Activated naive CD8-positive, alpha-beta T cell treated with anti-CD3 and anti-CD28 coated beads, Interleukin-2, amount 10 ng/mL, durations not matched to agents 7 days and 5 days (primary cell): ENCODE data around the gene WRAP53. TPM values are rescaled to one million over a fixed set of nuclear protein-coding genes. Genes with fewer than 3 reads are reported as not detected.

Experiments
- ATAC-seq: fragments of 150-1000 bp; cut with Tn5 transposase; one replicate; pipeline ENCODE4 v1.10.0; 2021; ENCODE audit warnings: low read depth, moderate library complexity
- POLR2A ChIA-PET: fragments of 350-600 bp; sonication (Branson Sonifier 250); formaldehyde crosslinking; loops from one replicate; lab custom pipeline; 2021; ENCODE audit warnings: antibody characterized with exemption; lab: Charles Lee
- DNase-seq: peaks from one replicate; pipeline ENCODE4 v3.0.0; 2021
- H3K27ac Mint-ChIP-seq: one replicate; pipeline ENCODE4 v1.8.0; 2022; ENCODE audit warnings: mild to moderate bottlenecking, mixed read lengths
- H3K27me3 Mint-ChIP-seq: one replicate; pipeline ENCODE4 v1.8.0; 2022; ENCODE audit warnings: mild to moderate bottlenecking, moderate library complexity, mixed read lengths
- H3K36me3 Mint-ChIP-seq: one replicate; pipeline ENCODE4 v1.8.0; 2021; ENCODE audit warnings: mild to moderate bottlenecking, mixed read lengths
- H3K4me1 Mint-ChIP-seq: one replicate; pipeline ENCODE4 v1.8.0; 2021; ENCODE audit warnings: mixed read lengths
- H3K4me3 Mint-ChIP-seq: one replicate; pipeline ENCODE4 v1.8.0; 2022; ENCODE audit warnings: mild to moderate bottlenecking, moderate library complexity, mixed read lengths
- H3K9me3 Mint-ChIP-seq: one replicate; pipeline ENCODE4 v1.8.0; 2021; ENCODE audit warnings: mixed read lengths
- total RNA-seq, 2 experiments: library from RNA; stranded (reverse); gene quantifications; one replicate each; pipeline ENCODE4 v1.2.3, GENCODE V29; 2021

WRAP53 gene
- total RNA-seq, 2 experiments from 2014 or later, result 19.3 to 19.4 TPM

DNA sequence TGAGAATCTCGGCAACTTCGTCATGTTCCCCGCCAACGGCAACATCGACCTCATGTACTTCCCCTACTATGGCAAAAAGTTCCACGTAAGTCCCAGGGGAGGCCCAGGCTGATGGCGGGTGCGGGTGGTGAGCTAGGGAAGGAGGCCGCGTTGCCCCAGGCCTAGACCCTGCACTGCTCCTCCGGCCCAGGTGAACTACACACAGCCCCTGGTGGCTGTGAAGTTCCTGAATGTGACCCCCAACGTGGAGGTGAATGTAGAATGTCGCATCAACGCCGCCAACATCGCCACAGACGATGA, 32.8 kb upstream of the WRAP53 start:
- DNase-seq (no peak), ATAC-seq (no peak)
- H3K36me3 Mint-ChIP-seq, result no peaks in the 10 kb centered on the region
- H3K4me1 Mint-ChIP-seq, result peaks cover 4% of the 10 kb centered on the region
- H3K9me3 Mint-ChIP-seq, result no peaks in the 10 kb centered on the region
- H3K4me3 Mint-ChIP-seq, result no peak overlapping the region
- H3K27me3 Mint-ChIP-seq, result peaks cover 35% of the 10 kb centered on the region
- POLR2A ChIA-PET, result interaction anchor here (1.2 kb wide), 1 partner anchor 12 kb away, joined by 3 read pairs; no protein-coding TSS in a partner anchor
- H3K27ac Mint-ChIP-seq, result no peak overlapping the region

- H3K27ac Mint-ChIP-seq, result no peak overlapping the region
- DNase-seq (no peak), ATAC-seq (no peak)
- peaks cover 24% of the 10 kb centered on the region for H3K27me3 Mint-ChIP-seq
- no peak overlapping the region for H3K4me3 Mint-ChIP-seq
- no peaks in the 10 kb centered on the region for H3K9me3 Mint-ChIP-seq
- no peaks in the 10 kb centered on the region for H3K4me1 Mint-ChIP-seq
- POLR2A ChIA-PET, result interaction anchor here (1.0 kb wide), 2 partner anchors 29 to 62 kb away, joined by 3 read pairs; no protein-coding TSS in a partner anchor
- no peaks in the 10 kb centered on the region for H3K36me3 Mint-ChIP-seq
Measured at GRCh38 chr17:7656958-7657609, 31.2 kb upstream of the WRAP53 start.

GRCh38 chr17:7667656-7668406, 20.4 kb upstream of the WRAP53 start:
- ATAC-seq (no peak), DNase-seq (no peak)
- H3K4me1 Mint-ChIP-seq, result no peaks in the 10 kb centered on the region
- no peak overlapping the region for H3K27ac Mint-ChIP-seq
- no peaks in the 10 kb centered on the region for H3K9me3 Mint-ChIP-seq
- peaks cover 12% of the 10 kb centered on the region for H3K36me3 Mint-ChIP-seq
- POLR2A ChIA-PET, result interaction anchor here (1.5 kb wide), 1 partner anchor 13 kb away, joined by 3 read pairs; no protein-coding TSS in a partner anchor
- H3K4me3 Mint-ChIP-seq, result no peak overlapping the region
- no peaks in the 10 kb centered on the region for H3K27me3 Mint-ChIP-seq

DNA sequence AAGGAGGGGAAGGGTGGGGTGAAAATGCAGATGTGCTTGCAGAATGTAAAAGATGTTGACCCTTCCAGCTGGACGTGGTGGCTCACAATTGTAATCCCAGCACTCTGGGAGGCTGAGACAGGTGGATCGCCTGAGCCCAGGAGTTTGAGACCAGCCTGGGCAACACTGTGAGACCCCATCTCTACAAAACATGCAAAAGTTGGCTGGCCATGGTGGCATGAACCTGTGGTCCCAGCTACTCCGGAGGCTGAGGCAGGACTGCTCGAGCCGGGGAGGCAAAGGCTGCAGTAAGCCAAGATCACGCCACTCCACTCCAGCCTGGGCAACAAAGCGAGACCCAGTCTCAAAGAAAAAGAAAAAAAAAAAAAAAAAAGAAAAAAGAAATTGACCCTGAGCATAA, 19.8 kb upstream of the WRAP53 start:
- Mint-ChIP-seq H3K27me3 (no peaks in the 10 kb centered on the region), H3K4me3 (no peak overlapping the region), H3K36me3 (peaks cover 17% of the 10 kb centered on the region), H3K9me3 (peaks cover 3% of the 10 kb centered on the region), H3K4me1 (no peaks in the 10 kb centered on the region), H3K27ac (no peak overlapping the region)
- ATAC-seq, result no peak
- POLR2A ChIA-PET, result interaction anchor here (1.5 kb wide), 1 partner anchor 14 kb away, joined by 3 read pairs; no protein-coding TSS in a partner anchor
- no peak for DNase-seq

GRCh38 chr17:7673239-7673638, 15.0 kb upstream of the WRAP53 start:
- peaks cover 41% of the 10 kb centered on the region for H3K36me3 Mint-ChIP-seq
- no peak overlapping the region for H3K4me3 Mint-ChIP-seq
- peaks cover 3% of the 10 kb centered on the region for H3K4me1 Mint-ChIP-seq
- ATAC-seq (no peak), DNase-seq (no peak)
- H3K9me3 Mint-ChIP-seq, result peaks cover 9% of the 10 kb centered on the region
- H3K27ac Mint-ChIP-seq, result no peak overlapping the region
- POLR2A ChIA-PET, result interaction anchor here (0.6 to 1.3 kb wide), 3 partner anchors 9 to 41 kb away, joined by 3 to 11 read pairs (median 5); no protein-coding TSS in a partner anchor
- H3K27me3 Mint-ChIP-seq, result no peaks in the 10 kb centered on the region

GRCh38 chr17:7674934-7675333, 13.3 kb upstream of the WRAP53 start:
- POLR2A ChIA-PET, result no interaction called here
- Mint-ChIP-seq H3K27ac (no peak overlapping the region), H3K9me3 (peaks cover 9% of the 10 kb centered on the region)

DNA sequence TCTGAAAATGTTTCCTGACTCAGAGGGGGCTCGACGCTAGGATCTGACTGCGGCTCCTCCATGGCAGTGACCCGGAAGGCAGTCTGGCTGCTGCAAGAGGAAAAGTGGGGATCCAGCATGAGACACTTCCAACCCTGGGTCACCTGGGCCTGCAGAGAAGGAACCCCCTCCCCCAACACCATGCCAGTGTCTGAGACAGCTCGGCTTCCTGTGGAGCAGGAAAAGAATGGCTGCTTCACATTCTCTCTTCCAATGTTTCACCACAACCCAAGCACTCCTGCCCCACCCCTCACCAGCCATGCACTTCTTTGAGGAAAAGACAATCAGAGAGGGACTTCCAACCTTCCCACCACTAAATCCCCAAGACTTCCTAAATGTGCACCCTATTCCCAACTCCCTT, 11.7 kb upstream of the WRAP53 start:
- peaks cover 9% of the 10 kb centered on the region for H3K9me3 Mint-ChIP-seq
- no peak overlapping the region for H3K4me3 Mint-ChIP-seq
- POLR2A ChIA-PET, result interaction anchor here (0.5 kb wide), 1 partner anchor 9 kb away, joined by 5 read pairs; no protein-coding TSS in a partner anchor
- no peak for ATAC-seq
- DNase-seq, result no peak
- H3K27me3 Mint-ChIP-seq, result no peaks in the 10 kb centered on the region
- H3K36me3 Mint-ChIP-seq, result peaks cover 38% of the 10 kb centered on the region
- no peak overlapping the region for H3K27ac Mint-ChIP-seq
- peaks cover 3% of the 10 kb centered on the region for H3K4me1 Mint-ChIP-seq

More at GRCh38 chr17:7674934-7675333, 13.3 kb upstream of the WRAP53 start:
- Mint-ChIP-seq H3K4me3 (no peak overlapping the region), H3K4me1 (peaks cover 3% of the 10 kb centered on the region), H3K27me3 (no peaks in the 10 kb centered on the region), H3K36me3 (peaks cover 39% of the 10 kb centered on the region)
- ATAC-seq (no peak), DNase-seq (no peak)

DNA sequence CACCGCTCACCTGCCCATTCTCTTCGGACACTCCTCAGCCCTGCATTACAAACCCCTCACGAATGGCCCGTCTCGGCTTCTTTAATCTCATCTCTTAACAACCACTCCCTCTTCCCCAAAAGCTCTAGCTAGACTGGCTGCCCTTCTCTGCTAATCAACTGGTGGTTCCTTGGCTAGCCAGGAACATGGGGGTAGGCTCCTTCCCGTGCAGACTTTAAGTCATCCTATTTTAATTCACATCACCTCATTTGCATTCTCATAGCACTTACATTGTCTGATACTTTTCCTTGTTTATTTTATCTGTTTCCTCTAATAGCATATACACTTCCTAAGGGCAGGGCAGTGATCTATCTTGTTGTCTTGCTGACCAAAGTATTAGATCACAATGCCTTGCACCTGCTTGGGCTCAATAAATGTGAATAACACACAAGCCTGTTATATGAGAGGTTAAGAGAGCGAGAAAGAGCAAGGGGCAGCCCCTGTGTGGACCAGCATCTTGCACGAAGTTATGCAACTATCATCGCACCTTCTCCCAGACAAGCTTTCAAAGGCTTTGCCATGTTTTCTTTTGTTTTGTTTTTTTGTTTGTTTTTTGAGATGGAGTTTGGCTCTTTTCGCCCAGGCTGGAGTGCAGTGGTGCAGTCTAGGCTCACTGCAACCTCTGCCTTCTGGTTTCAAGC, 10.7 kb upstream of the WRAP53 start:
- H3K4me1 Mint-ChIP-seq, result peaks cover 3% of the 10 kb centered on the region
- no peak for DNase-seq
- no peak overlapping the region for H3K27ac Mint-ChIP-seq
- H3K27me3 Mint-ChIP-seq, result no peaks in the 10 kb centered on the region
- H3K9me3 Mint-ChIP-seq, result peaks cover 9% of the 10 kb centered on the region
- ATAC-seq, result no peak
- POLR2A ChIA-PET, result no interaction called here
- H3K36me3 Mint-ChIP-seq, result peaks cover 35% of the 10 kb centered on the region
- H3K4me3 Mint-ChIP-seq, result no peak overlapping the region

DNA sequence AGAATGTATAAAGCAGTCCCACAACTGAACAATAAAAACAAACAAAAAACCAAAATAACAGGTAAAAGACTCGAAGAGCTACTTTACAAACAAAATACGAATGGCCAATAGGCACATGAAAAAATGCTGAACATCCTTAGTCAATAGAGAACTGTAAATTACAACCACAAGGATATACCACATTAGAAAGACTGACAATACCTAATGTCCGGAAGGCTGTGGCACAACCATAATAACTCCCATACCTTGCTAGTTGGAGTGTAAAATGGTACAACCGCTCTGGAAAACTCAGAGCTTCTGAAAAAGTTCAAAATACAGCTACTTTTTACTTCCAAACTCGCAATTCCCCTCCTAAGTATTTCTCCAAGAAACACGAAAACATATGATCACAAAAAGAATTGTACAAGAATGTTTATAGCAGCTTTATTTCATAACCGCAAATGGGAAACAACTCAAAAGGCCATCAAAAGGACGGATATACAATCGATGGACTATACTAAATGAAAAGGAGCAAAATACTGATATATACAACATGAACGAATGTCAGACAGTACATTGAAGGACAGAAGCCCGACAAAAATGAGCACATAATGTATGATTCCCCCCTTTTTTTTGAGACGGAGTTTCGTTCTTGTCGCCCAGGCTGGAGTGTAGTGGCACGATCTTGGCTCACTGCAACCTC, 3.3 kb upstream of the WRAP53 start:
- Mint-ChIP-seq H3K27me3 (no peaks in the 10 kb centered on the region), H3K36me3 (peaks cover 8% of the 10 kb centered on the region), H3K4me3 (peak overlapping the region; percentile 99), H3K9me3 (no peaks in the 10 kb centered on the region), H3K4me1 (peaks cover 22% of the 10 kb centered on the region), H3K27ac (peak overlapping the region; percentile 100)
- DNase-seq, result no peak
- POLR2A ChIA-PET, result interaction anchor here (0.5 to 4.9 kb wide), 12 partner anchors 18 to 1044 kb away, joined by 3 to 50 read pairs (median 8); partner anchors contain the start of genes ATP1B2, CD68, DNAH2 and FXR2
- ATAC-seq, result no peak

- H3K4me1 Mint-ChIP-seq, result peaks cover 25% of the 10 kb centered on the region
- no peaks in the 10 kb centered on the region for H3K27me3 Mint-ChIP-seq
- no peaks in the 10 kb centered on the region for H3K9me3 Mint-ChIP-seq
- peak overlapping the region; percentile 99 for H3K4me3 Mint-ChIP-seq
- ATAC-seq, result peak; percentile 50
- peak; percentile 91 for DNase-seq
- H3K36me3 Mint-ChIP-seq, result peaks cover 12% of the 10 kb centered on the region
- peak overlapping the region; percentile 100 for H3K27ac Mint-ChIP-seq
- POLR2A ChIA-PET, result interaction anchor here (0.7 to 4.9 kb wide), 34 partner anchors 9 to 1044 kb away, joined by 3 to 57 read pairs (median 6); partner anchors contain the start of genes ACAP1, ATP1B2, CD68 and DNAH2
Measured at GRCh38 chr17:7685533-7686221, 2.6 kb upstream of the WRAP53 start.

GRCh38 chr17:7686222-7687071, 1.8 kb upstream of the WRAP53 start:
- Mint-ChIP-seq H3K4me1 (peaks cover 25% of the 10 kb centered on the region), H3K4me3 (peak overlapping the region; percentile 99)
- POLR2A ChIA-PET, result interaction anchor here (0.7 to 4.9 kb wide), 55 partner anchors 10 to 1045 kb away, joined by 3 to 57 read pairs (median 4); partner anchors contain the start of genes ACAP1, ATP1B2, CD68 and CNTROB

More at GRCh38 chr17:7686222-7687071, 1.8 kb upstream of the WRAP53 start:
- Mint-ChIP-seq H3K27ac (peak overlapping the region; percentile 100), H3K9me3 (no peaks in the 10 kb centered on the region), H3K27me3 (no peaks in the 10 kb centered on the region), H3K36me3 (peaks cover 14% of the 10 kb centered on the region)
- ATAC-seq (peak; percentile 31), DNase-seq (peak; percentile 78)
